CD4-positive, alpha-beta T cell treated with Interleukin-4 for 1 hour (primary cell): ENCODE results near the gene TAB2.
A peak's percentile ranks its signal among the peaks of the same experiment; 100 is the strongest.
"Not testable (repeated sequence)": the region's sequence is repeated elsewhere in the genome, so short reads cannot be mapped to it uniquely, and the experiment has no call there.

Source experiments
- DNase-seq, 2 donors: peaks; one replicate each; pipeline ENCODE4 v3.0.0-alpha.2; 2020 to 2022

Gene TAB2

GRCh38 chr6:149334682-149335160, 17.2 kb downstream of the TAB2 start:
- no peak for DNase-seq

- no peak for DNase-seq
Measured at GRCh38 chr6:149335924-149336608, 18.6 kb downstream of the TAB2 start.

- DNase-seq = no peak
Measured at GRCh38 chr6:149336609-149336928, 19.1 kb downstream of the TAB2 start.

DNA sequence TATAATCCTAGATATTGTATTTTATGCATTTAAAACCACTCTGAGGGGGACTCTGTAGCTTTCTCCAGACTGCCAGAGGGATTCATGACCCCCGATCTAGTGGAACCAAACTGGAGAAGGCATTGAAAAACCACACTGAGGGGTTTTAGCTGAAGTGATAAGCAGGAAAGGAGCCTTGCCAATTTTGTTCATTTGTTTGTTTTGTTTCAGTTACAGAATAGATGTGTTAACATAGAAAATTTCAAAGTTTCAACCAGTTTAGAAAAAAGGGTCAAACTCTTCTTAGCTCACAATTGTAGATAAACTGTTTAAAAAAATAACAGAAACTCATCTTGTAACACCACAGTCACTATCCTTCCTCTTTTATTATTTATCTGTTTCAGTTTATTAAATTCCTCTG, 19.8 kb downstream of the TAB2 start:
- DNase-seq = no peak

GRCh38 chr6:149340200-149340599, 22.7 kb downstream of the TAB2 start:
- no peak for DNase-seq

- DNase-seq = no peak
Measured at GRCh38 chr6:149342525-149342924, 25.0 kb downstream of the TAB2 start.

DNA sequence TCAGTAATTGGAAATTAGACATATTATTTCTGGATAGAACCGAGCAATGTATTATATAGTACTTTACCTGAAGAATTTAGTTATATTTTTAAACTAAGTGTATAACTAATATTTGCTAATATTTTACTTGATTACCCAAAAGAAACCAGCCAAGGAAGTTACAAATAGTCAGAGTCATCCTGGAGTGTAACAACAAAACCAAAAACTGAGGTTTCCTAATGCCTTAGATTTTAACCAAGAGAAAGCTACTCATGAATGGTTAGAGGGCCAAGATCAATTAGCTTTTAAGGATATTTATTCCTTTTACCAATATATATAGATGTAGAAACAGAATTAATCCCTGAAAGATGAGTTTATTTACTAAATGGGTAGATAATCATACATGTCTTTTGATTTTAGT, 26.0 kb downstream of the TAB2 start:
- DNase-seq = no peak

DNA sequence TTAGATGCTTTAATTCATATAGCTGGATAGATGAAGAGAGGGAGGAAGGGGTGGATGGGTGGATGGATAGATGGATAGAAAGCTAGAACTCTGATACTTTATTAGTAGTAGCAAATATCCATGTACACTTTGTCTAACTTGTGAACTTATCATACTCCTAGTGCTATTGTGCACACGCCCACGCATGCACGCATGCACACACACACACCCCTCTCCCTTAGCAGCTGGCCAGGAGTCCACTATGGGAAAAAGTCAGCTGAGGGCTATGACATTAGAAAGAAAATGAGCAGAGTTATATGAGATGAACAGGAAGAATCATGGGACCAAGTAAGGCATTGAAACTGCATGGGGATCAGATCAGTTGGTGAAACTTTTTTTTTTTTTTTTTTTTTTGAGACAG, 28.6 kb downstream of the TAB2 start:
- DNase-seq = no peak

- no peak for DNase-seq
Measured at GRCh38 chr6:149347067-149347466, 29.6 kb downstream of the TAB2 start.

GRCh38 chr6:149349279-149349678, 31.8 kb downstream of the TAB2 start:
- DNase-seq = not testable (repeated sequence)

- DNase-seq = no peak
Measured at GRCh38 chr6:149354009-149354408, 36.5 kb downstream of the TAB2 start.

DNA sequence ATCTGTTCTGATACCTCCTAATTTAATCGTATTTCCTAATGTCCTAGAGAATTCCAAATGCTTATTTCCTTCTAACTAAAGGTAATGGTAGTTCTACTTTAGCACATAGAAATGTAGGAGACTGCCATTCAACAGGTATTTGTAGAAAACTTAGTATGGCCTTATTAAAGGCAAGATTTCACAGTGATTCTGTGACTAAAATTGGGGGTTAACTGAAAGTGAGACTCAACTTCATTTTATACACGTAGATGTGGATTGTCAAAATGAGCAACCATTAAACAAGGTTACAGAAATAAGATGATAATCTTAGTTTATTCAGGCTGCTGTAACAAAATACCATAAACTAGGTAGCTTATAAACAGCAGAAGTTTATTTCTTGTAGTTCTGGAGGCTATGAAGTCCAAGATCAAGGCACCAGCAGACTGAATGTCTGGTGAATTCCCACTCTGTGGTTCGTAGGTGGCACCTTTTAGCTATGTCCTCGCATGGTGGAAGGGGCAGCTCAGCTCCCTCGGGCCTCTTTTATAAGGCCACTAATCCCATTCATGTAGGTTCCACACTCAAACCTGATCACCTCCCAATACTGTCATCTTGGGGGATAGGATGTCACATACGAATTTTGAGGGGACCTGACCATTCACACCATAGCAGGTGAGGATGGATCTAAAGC, 38.7 kb downstream of the TAB2 start:
- no peak for DNase-seq

- DNase-seq = no peak
Measured at GRCh38 chr6:149357726-149358538, 40.4 kb downstream of the TAB2 start.

DNA sequence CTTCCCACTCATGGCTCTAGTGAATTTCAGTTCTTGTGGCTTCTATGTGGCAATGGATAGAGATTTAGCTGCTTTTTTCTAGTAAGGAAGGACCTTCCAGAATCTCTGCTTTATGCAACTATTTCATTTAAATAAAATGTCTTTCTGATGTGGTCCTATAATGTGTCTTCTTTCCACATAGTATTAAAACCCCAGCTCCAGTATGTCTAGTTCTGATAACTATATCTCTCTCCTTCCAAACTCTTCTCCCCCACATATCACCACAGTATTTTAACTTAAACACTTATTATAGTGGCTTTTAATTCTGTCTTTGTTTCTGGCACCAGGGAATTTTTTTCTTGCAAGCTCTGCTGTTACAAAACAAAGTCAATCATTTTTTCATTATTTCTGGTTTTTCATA, 41.9 kb downstream of the TAB2 start:
- no peak for DNase-seq

DNA sequence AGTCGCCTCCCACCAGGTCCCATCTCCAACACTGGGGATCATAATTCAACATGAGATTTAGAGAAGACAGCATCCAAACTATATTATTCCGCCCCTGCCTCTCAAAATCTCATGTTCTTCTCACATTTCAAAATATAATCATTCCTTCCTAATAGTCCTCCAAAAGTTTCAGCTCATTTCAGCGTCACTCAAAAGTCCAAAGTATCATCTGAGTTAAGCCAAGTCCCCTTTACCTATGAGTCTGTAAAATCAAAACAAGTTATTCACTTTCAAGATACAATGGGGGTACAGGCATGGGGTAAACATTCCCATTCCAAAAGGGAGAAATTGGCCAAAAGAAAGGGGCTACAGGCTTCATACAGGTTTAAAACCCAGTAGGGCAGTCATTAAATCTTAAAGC, 43.0 kb downstream of the TAB2 start:
- no peak for DNase-seq

DNA sequence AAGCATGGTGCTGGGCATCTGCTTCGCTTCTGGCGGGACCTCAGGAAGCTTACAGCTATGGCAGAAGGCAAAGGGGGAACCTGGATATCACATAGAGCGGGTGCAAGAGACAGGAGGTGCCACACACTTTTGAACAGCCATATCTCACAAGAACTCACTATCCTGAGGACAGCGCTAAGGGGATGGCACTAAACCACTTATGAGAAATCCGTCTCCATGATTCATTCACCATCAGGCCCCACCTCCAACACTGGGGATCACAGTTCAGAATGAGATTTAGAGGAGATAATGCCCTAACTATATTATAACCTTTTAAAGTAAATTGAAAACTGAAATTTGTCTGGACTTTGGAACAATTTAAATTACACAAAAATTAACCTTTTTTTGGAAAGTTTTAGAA, 44.8 kb downstream of the TAB2 start:
- no peak for DNase-seq

DNA sequence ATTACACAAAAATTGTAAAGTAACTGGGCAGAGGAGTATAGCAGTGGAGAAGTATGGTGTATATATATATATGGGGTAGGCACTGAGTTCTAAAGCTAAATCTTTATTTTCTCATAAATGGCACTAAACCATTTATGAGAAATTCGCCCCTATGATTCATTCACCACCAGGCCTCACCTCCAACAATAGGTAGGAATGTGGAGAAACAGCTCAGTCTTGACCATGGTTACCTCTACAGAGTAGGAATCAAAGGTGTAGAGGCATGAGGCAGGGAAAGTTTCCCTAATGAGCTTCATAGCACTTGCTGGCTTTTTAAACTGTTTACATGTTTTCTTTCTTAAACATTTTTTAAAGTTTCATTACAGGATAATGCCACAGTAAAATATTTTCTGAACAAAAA, 45.6 kb downstream of the TAB2 start:
- no peak for DNase-seq

GRCh38 chr6:149364557-149364956, 47.0 kb downstream of the TAB2 start:
- no peak for DNase-seq

- DNase-seq = no peak
Measured at GRCh38 chr6:149365197-149365596, 47.7 kb downstream of the TAB2 start.

GRCh38 chr6:149366267-149366921, 48.9 kb downstream of the TAB2 start:
- peak in 1 of 2 donors; percentile 62 for DNase-seq

- DNase-seq = no peak
Measured at GRCh38 chr6:149368065-149368464, 50.6 kb downstream of the TAB2 start.

DNA sequence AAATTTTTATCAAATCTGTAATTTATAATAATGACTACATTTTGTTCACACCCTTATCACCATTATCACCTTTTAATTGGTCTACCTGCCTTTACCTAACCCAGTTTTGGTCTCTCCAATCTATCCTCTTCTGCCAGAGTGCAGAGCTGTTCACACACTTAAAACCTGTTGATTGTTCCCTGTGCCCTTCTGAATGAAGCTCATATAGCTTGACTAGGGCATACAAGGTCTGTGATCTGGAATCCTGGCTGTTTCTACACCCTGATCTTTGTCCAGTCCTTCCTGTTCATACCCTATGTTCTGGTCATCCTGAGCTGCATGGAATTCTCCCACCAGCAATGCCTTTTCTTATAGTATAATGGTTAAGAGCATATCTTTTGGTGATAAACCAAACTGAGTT, 53.6 kb downstream of the TAB2 start:
- DNase-seq = no peak

GRCh38 chr6:149372062-149372461, 54.5 kb downstream of the TAB2 start:
- DNase-seq = no peak
